ENCODE measurements around the gene SLC22A7.

SLC22A7 gene, protein sequence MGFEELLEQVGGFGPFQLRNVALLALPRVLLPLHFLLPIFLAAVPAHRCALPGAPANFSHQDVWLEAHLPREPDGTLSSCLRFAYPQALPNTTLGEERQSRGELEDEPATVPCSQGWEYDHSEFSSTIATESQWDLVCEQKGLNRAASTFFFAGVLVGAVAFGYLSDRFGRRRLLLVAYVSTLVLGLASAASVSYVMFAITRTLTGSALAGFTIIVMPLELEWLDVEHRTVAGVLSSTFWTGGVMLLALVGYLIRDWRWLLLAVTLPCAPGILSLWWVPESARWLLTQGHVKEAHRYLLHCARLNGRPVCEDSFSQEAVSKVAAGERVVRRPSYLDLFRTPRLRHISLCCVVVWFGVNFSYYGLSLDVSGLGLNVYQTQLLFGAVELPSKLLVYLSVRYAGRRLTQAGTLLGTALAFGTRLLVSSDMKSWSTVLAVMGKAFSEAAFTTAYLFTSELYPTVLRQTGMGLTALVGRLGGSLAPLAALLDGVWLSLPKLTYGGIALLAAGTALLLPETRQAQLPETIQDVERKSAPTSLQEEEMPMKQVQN

GRCh38 chr6:43297644-43298564 lies at the start of gene SLC22A7:
Gene SLC22A7 (plus strand): TSS chr6:43298260. CDS start chr6:43298359, 99 bp downstream.
- no peak for DNase-seq

DNA sequence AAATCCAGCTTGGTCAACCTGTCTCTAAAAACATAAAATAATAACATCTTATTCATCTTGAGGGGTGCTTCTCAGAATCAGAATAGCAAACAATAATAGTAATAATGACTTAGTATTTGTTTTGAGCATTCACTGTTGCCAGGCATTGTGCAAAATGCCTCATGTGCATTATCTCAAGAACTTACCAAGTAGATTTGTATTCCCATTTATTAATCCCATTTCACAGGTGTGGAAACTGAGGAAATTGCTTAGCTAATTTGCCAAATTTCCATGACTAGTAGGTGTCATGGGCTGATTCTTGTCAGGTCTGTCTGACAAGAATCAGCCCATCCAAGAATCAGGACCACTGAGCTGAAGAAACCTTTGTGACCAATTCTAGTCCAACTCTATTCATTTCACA lies 49.3 kb upstream of the SLC22A7 start:
- no peak for DNase-seq

- no peak for DNase-seq
Observed at GRCh38 chr6:43250992-43251373, 47.1 kb upstream of the SLC22A7 start.

DNA sequence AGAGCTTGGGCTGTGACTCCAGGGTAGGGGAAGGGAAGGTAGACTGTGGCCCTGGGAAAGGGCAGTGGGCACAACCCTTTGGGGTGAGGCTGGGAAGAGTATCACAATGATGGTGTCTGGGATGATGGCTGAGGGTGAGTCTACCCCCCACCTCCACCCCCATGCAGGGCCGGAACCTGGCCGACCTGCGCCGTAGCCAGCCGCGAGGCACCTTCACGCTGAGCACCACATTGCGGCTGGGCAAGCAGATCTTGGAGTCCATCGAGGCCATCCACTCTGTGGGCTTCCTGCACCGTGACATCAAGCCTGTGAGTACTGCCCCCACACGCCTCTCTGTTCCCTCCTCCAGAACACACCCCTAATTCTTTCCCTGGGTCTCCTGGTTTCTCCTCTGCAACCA lies 44.7 kb upstream of the SLC22A7 start:
- DNase-seq: no peak

DNA sequence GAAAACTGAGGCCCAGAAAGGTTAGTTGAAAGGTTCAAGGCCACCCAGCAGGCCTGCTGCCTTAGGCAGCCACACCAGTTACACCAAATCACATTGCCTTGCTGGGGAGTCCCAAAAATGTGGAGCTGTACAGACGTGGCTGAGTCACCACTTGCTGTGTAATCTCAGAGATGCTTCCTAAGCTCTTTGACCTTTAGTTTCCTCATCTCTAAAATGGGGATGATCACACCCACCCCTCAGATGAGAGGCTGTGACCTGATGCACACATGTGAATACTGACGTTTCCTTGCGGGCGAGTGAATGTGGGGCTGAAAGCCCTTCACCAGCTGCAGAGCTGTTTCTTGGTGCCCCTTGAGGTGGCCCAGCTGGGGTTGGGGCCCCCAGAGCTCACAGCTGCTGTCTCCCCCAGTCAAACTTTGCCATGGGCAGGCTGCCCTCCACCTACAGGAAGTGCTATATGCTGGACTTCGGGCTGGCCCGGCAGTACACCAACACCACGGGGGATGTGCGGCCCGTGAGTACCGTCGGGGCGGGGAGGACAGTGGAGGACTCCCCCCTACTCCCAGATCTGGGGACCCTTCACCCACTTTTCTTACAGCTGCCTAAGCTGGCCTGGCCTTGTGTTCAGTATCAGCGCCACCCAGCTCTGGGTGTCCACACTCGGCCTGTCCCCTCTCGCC lies 43.8 kb upstream of the SLC22A7 start:
- DNase-seq: no peak

DNA sequence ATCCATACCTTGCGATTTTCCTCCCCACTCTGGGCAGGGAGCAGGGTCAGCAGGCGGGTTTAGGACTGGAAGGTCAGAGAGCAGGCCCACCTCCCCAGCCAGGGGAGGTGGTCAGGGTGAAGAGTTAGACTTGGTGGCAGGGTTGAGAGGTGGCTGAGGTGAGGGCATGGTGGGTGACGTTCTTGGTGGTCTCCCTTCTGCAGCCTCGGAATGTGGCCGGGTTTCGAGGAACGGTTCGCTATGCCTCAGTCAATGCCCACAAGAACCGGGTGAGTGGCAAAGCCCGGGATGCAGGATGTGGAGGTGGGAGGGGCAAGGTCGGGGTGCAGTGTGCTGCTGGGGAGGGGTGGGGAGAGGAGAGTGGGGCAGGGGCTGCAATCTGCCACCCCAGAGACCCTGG lies 43.2 kb upstream of the SLC22A7 start:
- DNase-seq: no peak

- DNase-seq: no peak
Observed at GRCh38 chr6:43255408-43256054, 42.5 kb upstream of the SLC22A7 start.

DNA sequence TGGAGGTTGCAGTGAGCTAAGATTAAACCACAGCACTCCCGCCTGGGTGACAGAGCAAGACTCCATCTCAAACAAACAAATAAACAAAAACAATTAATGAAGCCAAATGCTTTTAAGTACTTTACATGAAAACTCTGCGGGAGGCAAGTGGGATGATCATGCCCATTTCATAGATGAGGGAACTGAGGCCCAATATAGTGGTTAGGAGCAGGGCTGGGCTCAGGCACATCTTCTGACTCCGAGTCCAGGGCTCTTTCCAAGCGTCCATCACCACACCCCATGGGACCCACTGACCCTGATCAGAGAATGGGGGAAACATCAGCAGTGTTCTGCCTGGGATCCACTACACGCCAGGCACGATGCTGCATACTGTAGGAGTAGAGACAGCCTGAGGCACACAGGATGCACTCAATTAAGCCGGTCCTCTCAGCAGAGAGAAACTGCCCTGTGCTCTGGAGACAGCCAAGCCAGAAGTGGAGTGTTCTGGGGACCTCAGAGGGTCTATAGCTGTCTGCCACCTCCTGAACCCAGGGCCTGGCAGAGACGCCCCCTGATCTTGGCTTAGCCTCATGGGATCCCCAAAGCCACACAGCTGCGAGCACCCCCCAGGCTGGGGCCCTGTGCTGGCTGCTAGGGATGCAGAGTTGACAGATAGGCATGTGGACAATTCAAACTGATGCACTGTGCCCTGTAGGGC lies 41.2 kb upstream of the SLC22A7 start:
- DNase-seq: no peak

GRCh38 chr6:43257367-43258145 lies 40.5 kb upstream of the SLC22A7 start:
- DNase-seq: no peak

GRCh38 chr6:43258180-43258579 lies 39.9 kb upstream of the SLC22A7 start:
- DNase-seq: no peak

- DNase-seq: no peak
Observed at GRCh38 chr6:43258807-43259686, 39.0 kb upstream of the SLC22A7 start.

- DNase-seq: no peak
Observed at GRCh38 chr6:43260791-43261190, 37.3 kb upstream of the SLC22A7 start.

- no peak for DNase-seq
Observed at GRCh38 chr6:43261198-43261597, 36.9 kb upstream of the SLC22A7 start.

- no peak for DNase-seq
Observed at GRCh38 chr6:43262000-43262779, 35.9 kb upstream of the SLC22A7 start.

GRCh38 chr6:43262780-43263313 lies 35.2 kb upstream of the SLC22A7 start:
- DNase-seq: no peak

DNA sequence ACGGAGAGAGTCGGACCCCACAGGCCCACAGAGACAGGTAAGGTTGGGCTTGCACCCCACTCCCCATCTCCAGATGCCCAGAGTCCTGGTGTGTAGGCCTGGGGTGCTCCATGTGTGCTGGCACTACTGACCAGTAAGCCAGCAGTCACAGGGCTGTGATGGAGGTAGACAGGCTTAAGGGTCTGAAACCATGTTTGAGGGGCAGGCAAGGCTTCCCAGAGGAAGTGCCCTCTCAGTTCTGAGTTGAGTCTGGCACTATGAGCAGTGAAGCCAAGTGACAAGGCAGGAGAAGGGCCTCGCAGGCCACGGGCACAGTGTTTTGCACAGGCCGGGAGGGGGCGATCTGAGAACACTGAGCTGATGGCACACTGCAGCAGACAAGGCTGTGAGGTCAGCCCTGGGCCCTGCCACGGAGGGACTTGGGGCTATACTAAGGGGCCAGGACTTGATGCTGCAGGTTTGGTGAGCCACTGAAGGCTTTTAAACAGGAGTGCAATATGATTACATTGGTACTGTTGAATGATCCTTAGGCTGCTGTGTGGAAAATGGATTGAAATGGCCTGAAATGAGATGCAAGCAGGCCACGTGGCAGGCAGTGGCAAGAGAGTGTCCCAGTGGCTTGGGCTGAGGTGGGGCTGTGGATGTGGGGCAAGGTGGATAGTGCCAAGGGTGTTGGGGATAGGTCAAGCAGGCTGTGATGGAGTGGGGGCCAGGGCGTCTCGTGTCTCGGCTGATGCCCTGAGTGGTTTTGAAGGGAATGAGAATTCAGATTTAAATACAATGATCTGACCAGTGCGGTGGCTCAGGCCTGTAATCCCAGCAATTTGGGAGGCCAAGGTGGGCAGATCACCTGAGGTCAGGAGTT lies 34.5 kb upstream of the SLC22A7 start:
- DNase-seq: peak; percentile 78

DNA sequence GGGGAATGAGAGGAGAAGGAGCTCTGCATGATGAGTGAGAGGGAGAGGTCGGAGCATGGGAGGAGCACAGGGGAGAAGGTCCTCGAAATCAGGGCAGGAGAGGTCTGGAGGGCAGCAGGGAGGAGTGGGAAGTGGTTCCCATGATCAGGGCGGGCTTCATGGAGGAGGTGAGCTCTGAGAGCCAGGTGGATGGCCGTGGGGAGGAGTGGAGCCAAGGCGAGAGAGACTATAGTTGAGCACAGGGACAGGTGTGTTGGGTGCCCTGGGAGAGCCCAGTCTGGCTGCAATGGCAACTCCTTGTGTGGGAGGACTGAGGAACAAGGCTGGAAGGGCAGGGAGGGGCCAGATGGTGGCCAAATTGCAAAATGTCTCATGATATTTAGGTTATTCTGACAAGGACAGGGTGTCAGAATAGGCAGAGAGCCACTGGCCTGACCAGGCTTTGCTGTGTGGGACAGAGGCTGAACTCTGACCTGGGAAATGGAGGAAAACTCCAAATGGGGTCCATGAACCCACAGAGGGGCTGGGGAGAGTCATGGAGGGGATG lies 33.4 kb upstream of the SLC22A7 start:
- DNase-seq: no peak

DNA sequence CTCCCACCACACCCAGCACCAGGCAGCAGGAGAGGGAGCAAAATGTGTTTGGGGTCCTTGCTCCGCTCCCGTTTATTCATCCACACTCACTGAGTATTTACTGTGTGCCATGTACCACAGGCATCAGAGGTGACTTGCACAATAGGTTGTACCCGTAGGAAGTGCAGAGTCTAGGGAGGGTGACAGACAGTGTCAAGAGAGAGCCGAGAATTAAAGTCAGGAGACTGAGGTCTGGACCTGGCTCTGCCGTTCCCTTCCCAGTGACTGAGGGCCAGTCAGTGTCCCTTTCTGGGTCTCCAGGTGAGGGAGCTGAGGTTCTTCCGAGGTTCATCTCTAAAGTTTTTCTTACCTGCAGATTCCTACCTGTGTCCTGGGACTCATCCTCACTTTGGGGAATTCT lies 32.5 kb upstream of the SLC22A7 start:
- DNase-seq: no peak

Data from CD4-positive, alpha-beta T cell treated with Interleukin-1 beta for 1 hour (primary cell).